H1 (cell line): ENCODE results near the gene MGLL. TPM values are rescaled to one million over a fixed set of nuclear protein-coding genes. Genes with fewer than 3 reads are reported as not detected.

ENCODE experiments used
- CTCF ChIA-PET: fragments of 300-600 bp; sonication (Branson Sonifier 250); formaldehyde crosslinking; loops from one replicate; lab custom pipeline; 2021; ENCODE audit not compliant: partially characterized antibody; lab: Charles Lee
- POLR2A ChIA-PET: fragments of 300-600 bp; sonication (Branson Sonifier 250); formaldehyde crosslinking; loops from one replicate; lab custom pipeline; 2021; ENCODE audit warnings: inconsistent platforms; ENCODE audit not compliant: partially characterized antibody; lab: Charles Lee
- DNase-seq, 2 experiments: peaks; one replicate each; pipeline versions ENCODE4 v3.0.0 to v3.0.0-alpha.2; 2010 to 2022; ENCODE audit warnings: low spot score in 2 of 2, low read depth in 1 of 2, mixed read lengths in 1 of 2
- FAIRE-seq: peaks from 2 replicates; lab custom pipeline; 2011; peaks lifted over from hg19 to GRCh38; lab: Jason Lieb, UNC
- H2AFZ ChIP-seq: 2 replicates; pipeline ENCODE4 v1.8.1; 2012; ENCODE audit warnings: low read length, inconsistent platforms
- H2AK5ac ChIP-seq: 2 replicates; pipeline ENCODE4 v1.6.1; 2013; ENCODE audit warnings: low read depth, low read length
- H2BK120ac ChIP-seq: replicated peaks from 2 replicates; pipeline ENCODE3; 2013; ENCODE audit warnings: low read depth, low read length, inconsistent platforms
- H2BK12ac ChIP-seq: 2 replicates; pipeline ENCODE4 v1.6.1; 2013; ENCODE audit warnings: low read depth, low read length
- H2BK15ac ChIP-seq: 2 replicates; pipeline ENCODE4 v1.6.1; 2013; ENCODE audit warnings: low read length
- H2BK20ac ChIP-seq: 2 replicates; pipeline ENCODE4 v1.6.1; 2013; ENCODE audit warnings: low read length
- H2BK5ac ChIP-seq: 2 replicates; pipeline ENCODE4 v1.6.1; 2013; ENCODE audit warnings: low read depth, low read length
- H3K14ac ChIP-seq: 2 replicates; pipeline ENCODE4 v1.6.1; 2013; ENCODE audit warnings: inconsistent platforms; ENCODE audit not compliant: insufficient read length
- H3K18ac ChIP-seq: 2 replicates; pipeline ENCODE4 v1.6.1; 2013; ENCODE audit warnings: low read length; ENCODE audit errors: extremely low read depth
- H3K23ac ChIP-seq: 2 replicates; pipeline ENCODE4 v1.6.1; 2013; ENCODE audit warnings: inconsistent platforms; ENCODE audit not compliant: insufficient read length
- H3K23me2 ChIP-seq: 2 replicates; pipeline ENCODE4 v1.6.1; 2013; ENCODE audit warnings: low read depth, low read length
- H3K27ac ChIP-seq: 2 replicates; pipeline ENCODE4 v1.6.1; 2011; ENCODE audit warnings: low read depth, low read length, inconsistent platforms
- H3K27me3 ChIP-seq, 4 experiments: replicated peaks in 1 of 4; 1 replicate in 1 of 4; 2 replicates in 3 of 4; pipeline versions ENCODE4 v1.6.1 to v1.8.1; 2011 to 2013; ENCODE audit warnings: low read length in 3 of 4, mild to moderate bottlenecking in 3 of 4, inconsistent platforms in 2 of 4, mixed read lengths in 2 of 4, moderate library complexity in 1 of 4; ENCODE audit not compliant: control insufficient read depth in 3 of 4, insufficient read depth in 3 of 4; ENCODE audit errors: extremely low read depth in 1 of 4
- H3K36me3 ChIP-seq, 4 experiments: 2 replicates each; pipeline versions ENCODE4 v1.6.1 to v1.8.1; 2011 to 2013; ENCODE audit warnings: mild to moderate bottlenecking in 4 of 4, low read length in 3 of 4, moderate library complexity in 2 of 4, control low read depth in 1 of 4, inconsistent platforms in 1 of 4; ENCODE audit not compliant: insufficient read depth in 4 of 4, control insufficient read depth in 2 of 4
- H3K4ac ChIP-seq: replicated peaks from 2 replicates; pipeline ENCODE3; 2013; ENCODE audit warnings: low read length, low read depth, mixed read lengths, inconsistent platforms; ENCODE audit not compliant: insufficient read length
- H3K4me1 ChIP-seq, 4 experiments: replicated peaks in 1 of 4; 1 replicate in 1 of 4; 2 replicates in 3 of 4; pipeline versions ENCODE4 v1.6.1 to v1.8.1; 2011 to 2013; ENCODE audit warnings: low read length in 3 of 4, inconsistent platforms in 2 of 4, mixed read lengths in 1 of 4; ENCODE audit not compliant: insufficient read depth in 4 of 4, control insufficient read depth in 3 of 4
- H3K4me2 ChIP-seq, 2 experiments: 2 replicates each; pipeline versions ENCODE4 v1.6.1 to v1.8.1; 2011 to 2013; ENCODE audit warnings: low read depth in 2 of 2, low read length in 2 of 2, control low read depth in 1 of 2, inconsistent platforms in 1 of 2, mild to moderate bottlenecking in 1 of 2; ENCODE audit not compliant: insufficient read depth in 1 of 2
- H3K4me3 ChIP-seq, 4 experiments: fragments of 200-600, 300-600 bp in 1 of 4; sonication (generic), shearing (Covaris generic), sonication (Bioruptor Twin) in 1 of 4; 2 replicates each; pipeline versions ENCODE4 v1.5.1 to v1.8.1; 2011 to 2016; ENCODE audit warnings: low read length in 4 of 4, low read depth in 3 of 4, control low read depth in 2 of 4, inconsistent platforms in 2 of 4, mild to moderate bottlenecking in 2 of 4, mixed read lengths in 1 of 4, moderate library complexity in 1 of 4; ENCODE audit not compliant: insufficient read depth in 2 of 4; ENCODE audit errors: extremely low read depth in 1 of 4
- H3K56ac ChIP-seq: replicated peaks from 2 replicates; pipeline ENCODE3; 2013; ENCODE audit warnings: low read depth, mild to moderate bottlenecking, mixed read lengths, low read length, inconsistent platforms; ENCODE audit not compliant: insufficient read length
- H3K79me1 ChIP-seq: 2 replicates; pipeline ENCODE4 v1.6.1; 2013; ENCODE audit warnings: low read depth, low read length, control low read depth
- H3K79me2 ChIP-seq, 2 experiments: 2 replicates each; pipeline versions ENCODE4 v1.6.1 to v1.8.1; 2012 to 2013; ENCODE audit warnings: low read length in 2 of 2, mild to moderate bottlenecking in 2 of 2, inconsistent platforms in 1 of 2; ENCODE audit not compliant: insufficient read depth in 2 of 2, control insufficient read depth in 1 of 2
- H3K9ac ChIP-seq, 4 experiments: replicated peaks in 1 of 4; 1 replicate in 1 of 4; 2 replicates in 3 of 4; pipeline versions ENCODE4 v1.6.1 to v1.8.1; 2011 to 2013; ENCODE audit warnings: low read depth in 3 of 4, low read length in 3 of 4, control low read depth in 2 of 4, mild to moderate bottlenecking in 2 of 4, moderate library complexity in 2 of 4, inconsistent platforms in 1 of 4; ENCODE audit errors: extremely low read depth in 1 of 4
- H3K9me3 ChIP-seq, 2 experiments: 2 replicates each; pipeline versions ENCODE4 v1.6.1 to v1.8.1; 2012 to 2013; ENCODE audit warnings: mild to moderate bottlenecking in 2 of 2, moderate library complexity in 2 of 2, control low read depth in 1 of 2, inconsistent platforms in 1 of 2, low read depth in 1 of 2, low read length in 1 of 2, mixed read lengths in 1 of 2; ENCODE audit not compliant: insufficient read depth in 2 of 2
- H4K20me1 ChIP-seq, 2 experiments: replicated peaks in 1 of 2; 2 replicates each; pipeline versions ENCODE3 to v1.8.1; 2011 to 2013; ENCODE audit warnings: inconsistent platforms in 2 of 2, low read length in 2 of 2, mild to moderate bottlenecking in 1 of 2; ENCODE audit not compliant: insufficient read depth in 2 of 2, control insufficient read depth in 1 of 2
- H4K5ac ChIP-seq: 2 replicates; pipeline ENCODE4 v1.6.1; 2013; ENCODE audit warnings: low read length, low read depth, mixed read lengths, inconsistent platforms; ENCODE audit not compliant: insufficient read length
- H4K8ac ChIP-seq: 2 replicates; pipeline ENCODE4 v1.8.0; 2013; ENCODE audit warnings: mild to moderate bottlenecking, moderate library complexity, low read length, inconsistent platforms; ENCODE audit not compliant: insufficient read depth; ENCODE audit errors: extremely low read depth
- H4K91ac ChIP-seq: replicated peaks from 2 replicates; pipeline ENCODE3; 2013; ENCODE audit warnings: low read length, mixed read lengths, inconsistent platforms; ENCODE audit not compliant: insufficient read length
- ASH2L ChIP-seq: fragments of 200-600, 300-600 bp; sonication (generic); IDR thresholded peaks from one replicate; pipeline ENCODE4 v1.7.1; 2017; ENCODE audit warnings: low read length
- ATF3 ChIP-seq: IDR thresholded peaks from 2 replicates; pipeline ENCODE4 v1.6.1; 2011; ENCODE audit warnings: low read depth, mild to moderate bottlenecking, low read length; ENCODE audit not compliant: insufficient read depth
- CBX5 ChIP-seq: fragments of 300-800, 300-1000 bp; sonication (generic); IDR thresholded peaks from 2 replicates; pipeline ENCODE4 v1.7.1; 2016; ENCODE audit warnings: antibody characterized with exemption, low read length, low read depth
- CHD1 ChIP-seq: IDR thresholded peaks from 2 replicates; pipeline ENCODE4 v1.6.1; 2012; ENCODE audit warnings: low read depth, low read length, improper control_type of control experiment
- E2F6 ChIP-seq: IDR thresholded peaks from 2 replicates; pipeline ENCODE4 v1.6.1; 2012; ENCODE audit warnings: inconsistent platforms
- PHF8 ChIP-seq: fragments of 200-600 bp; sonication (generic); conservative IDR thresholded peaks from 2 replicates; pipeline ENCODE4 v1.7.1; 2012; ENCODE audit warnings: low read depth, mild to moderate bottlenecking, inconsistent platforms, low read length, moderate library complexity
- POLR2AphosphoS5 ChIP-seq: IDR thresholded peaks from 2 replicates; pipeline ENCODE4 v1.6.1; 2011; ENCODE audit warnings: low read depth, low read length
- SIX5 ChIP-seq: IDR thresholded peaks from 2 replicates; pipeline ENCODE4 v1.6.1; 2011; ENCODE audit warnings: mild to moderate bottlenecking, low read depth, low read length
- TCF12 ChIP-seq: IDR thresholded peaks from 2 replicates; pipeline ENCODE4 v1.6.1; 2011; ENCODE audit warnings: low read depth, mild to moderate bottlenecking, low read length
- USF2 ChIP-seq: IDR thresholded peaks from 2 replicates; pipeline ENCODE4 v1.6.1; 2011; ENCODE audit warnings: low read length, improper control_type of control experiment
- YY1 ChIP-seq: IDR thresholded peaks from 2 replicates; pipeline ENCODE4 v1.6.1; 2011; ENCODE audit warnings: low read depth, mild to moderate bottlenecking, low read length
- WGBS, 2 experiments: shearing (Covaris generic) in 1 of 2; methylation state at CpG; one replicate each; pipeline versions ENCODE4 v1.1.6 to v1.1.7; 2013 to 2015; ENCODE audit warnings: low lambda C conversion rate in 2 of 2, mixed read lengths in 2 of 2, inconsistent platforms in 1 of 2, low coverage in 1 of 2, missing lambda C conversion rate in 1 of 2; ENCODE audit not compliant: insufficient replicate concordance in 2 of 2, insufficient coverage in 1 of 2, insufficient read length in 1 of 2; ENCODE audit errors: extremely low coverage in 1 of 2, missing lambda C conversion rate in 1 of 2; 5-methylcytosine and 5-hydroxymethylcytosine counted together
- polyA plus RNA-seq, 7 experiments: library from polyadenylated mRNA; depleted of rRNA in 3 of 7; stranded (reverse) in 5 of 7; unstranded in 2 of 7; fragments of >200 nt in 5 of 7; fragments of 200-250 nt in 2 of 7; gene quantifications; 1 replicate in 5 of 7; 2 replicates in 1 of 7; 4 replicates in 1 of 7; pipeline versions ENCODE4 v1.2.1 to v1.2.3, GENCODE V29; 2011 to 2013; ENCODE audit warnings: missing spikeins in 2 of 7, mixed read lengths in 2 of 7
- total RNA-seq: library from RNA; stranded (reverse); fragmentation: NEBNext Ultra II Directional; extraction: Animal tissue kit (Norgen Biotek cat#: 25700); gene quantifications from 2 replicates; pipeline ENCODE4 v1.2.1, GENCODE V29; 2021
- TF ChIP-seq, protein P1 (sequence below): IDR thresholded peaks from 2 replicates; pipeline ENCODE4 v1.6.1; 2012; ENCODE audit warnings: inconsistent platforms

MGLL gene
- total and polyA plus RNA-seq, 2 of the 8 experiments (the other 6 are each of a cell fraction or from before 2014, with no cell fraction given), result 0.05 to 0.34 TPM

- H3K79me1 ChIP-seq, result no peaks in the 10 kb centered on the region
- H4K8ac ChIP-seq, result no peak overlapping the region
- no peak overlapping the region for H3K27ac ChIP-seq
- no peak overlapping the region for H2BK120ac ChIP-seq
- H2BK12ac ChIP-seq, result no peak overlapping the region
- H2BK15ac ChIP-seq, result no peak overlapping the region
- H2BK5ac ChIP-seq, result no peak overlapping the region
- H2AFZ ChIP-seq, result no peak overlapping the region
- H2AK5ac ChIP-seq, result no peak overlapping the region
- no peak for FAIRE-seq
- H2BK20ac ChIP-seq, result no peak overlapping the region
- H3K23ac ChIP-seq, result no peak overlapping the region
- ChIA-PET POLR2A (no interaction called here), CTCF (no interaction called here)
- peaks cover 0 to 1% (median 0%) of the 10 kb centered on the region in 4 experiments; a peak in 2 of 7 replicates for H3K27me3 ChIP-seq
- no peak overlapping the region for H3K14ac ChIP-seq
- no peak overlapping the region for H3K4me2 ChIP-seq
- H3K79me2 ChIP-seq, result no peaks in the 10 kb centered on the region
- H3K23me2 ChIP-seq, result no peaks in the 10 kb centered on the region; the same call in 1 of the 2 replicates
- H4K91ac ChIP-seq, result no peak overlapping the region
- H3K4me3 ChIP-seq, result no peak overlapping the region
- 83% methylated on average over 7 of the region's 7 CpGs; no CpG with 5 or more reads in 1 of the 2 experiments for WGBS, 2 experiments
- H3K18ac ChIP-seq, result no peak overlapping the region
- no peak overlapping the region for H3K56ac ChIP-seq
- H3K4me1 ChIP-seq, result peaks cover 0 to 15% (median 6%) of the 10 kb centered on the region in 4 experiments; a peak in 4 of 7 replicates
- H4K20me1 ChIP-seq, result no peaks in the 10 kb centered on the region
- H3K4ac ChIP-seq, result no peak overlapping the region
- H3K36me3 ChIP-seq, result no peaks in the 10 kb centered on the region; a peak in 1 of 8 replicates
- no peaks in the 10 kb centered on the region for H3K9me3 ChIP-seq
- H4K5ac ChIP-seq, result no peak overlapping the region
- no peak overlapping the region for H3K9ac ChIP-seq
- no peak for DNase-seq
- TF ChIP-seq ASH2L, result no peak
- TF ChIP-seq POLR2AphosphoS5, result no peak
- TF ChIP-seq YY1, result no peak
- no peak for TF ChIP-seq TCF12
- TF ChIP-seq USF2, result no peak
- TF ChIP-seq E2F6, result no peak
- no peak for TF ChIP-seq PHF8
- no peak for TF ChIP-seq SIX5
- TF ChIP-seq CBX5, result no peak
- TF ChIP-seq CHD1, result no peak
- TF ChIP-seq ATF3, result no peak
- TF ChIP-seq, protein P1, sequence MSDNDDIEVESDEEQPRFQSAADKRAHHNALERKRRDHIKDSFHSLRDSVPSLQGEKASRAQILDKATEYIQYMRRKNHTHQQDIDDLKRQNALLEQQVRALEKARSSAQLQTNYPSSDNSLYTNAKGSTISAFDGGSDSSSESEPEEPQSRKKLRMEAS, result no peak
Observed at GRCh38 chr3:127728417-127729015, 93.8 kb downstream of the MGLL start.
